Heart left ventricle (tissue), 16 donors: ENCODE results near the gene VPS26B. TPM values are rescaled to one million over a fixed set of nuclear protein-coding genes. Genes with fewer than 3 reads are reported as not detected.
A peak's percentile ranks its signal among the peaks of the same experiment; 100 is the strongest.

Experiments used
- ATAC-seq, 4 donors: fragments of 200-7000 bp; cut with Tn5 transposase; one replicate each; pipeline ENCODE4 v1.9.1; 2020 to 2022; ENCODE audit warnings: moderate library complexity in 4 of 4, mild to moderate bottlenecking in 3 of 4, moderate number of reproducible peaks in 1 of 4
- DNase-seq, 5 donors: peaks; one replicate each; pipeline ENCODE4 v3.0.0-alpha.2; 2020
- H3K27ac ChIP-seq, 12 donors: fragments of 200-600 bp; sonication (generic) in 4 of 12; one replicate each; pipeline versions ENCODE4 v1.5.0 to v1.8.0; 2016 to 2022; ENCODE audit warnings: mild to moderate bottlenecking in 2 of 12
- H3K27me3 ChIP-seq, 9 donors: fragments of 200-600 bp; sonication (generic) in 2 of 9; one replicate each; pipeline versions ENCODE4 v1.5.1 to v1.8.0; 2016 to 2022; ENCODE audit warnings: mild to moderate bottlenecking in 3 of 9
- H3K36me3 ChIP-seq, 9 donors: fragments of 200-600 bp; sonication (generic) in 2 of 9; one replicate each; pipeline versions ENCODE4 v1.5.0 to v1.8.0; 2018 to 2022; ENCODE audit warnings: mild to moderate bottlenecking in 2 of 9
- H3K4me1 ChIP-seq, 12 donors: fragments of 200-600 bp; sonication (generic) in 4 of 12; one replicate each; pipeline versions ENCODE4 v1.5.0 to v1.8.0; 2016 to 2022; ENCODE audit warnings: mild to moderate bottlenecking in 3 of 12
- H3K4me3 ChIP-seq, 12 donors: fragments of 200-600 bp; sonication (generic) in 4 of 12; one replicate each; pipeline versions ENCODE4 v1.5.0 to v1.8.0; 2017 to 2022; ENCODE audit warnings: mild to moderate bottlenecking in 9 of 12, moderate library complexity in 4 of 12
- H3K9me3 ChIP-seq, 12 donors: fragments of 200-600 bp; sonication (generic) in 4 of 12; one replicate each; pipeline versions ENCODE4 v1.5.0 to v1.8.0; 2016 to 2022; ENCODE audit warnings: mild to moderate bottlenecking in 1 of 12
- POLR2A ChIP-seq, 2 donors: fragments of 450-650 bp; IDR thresholded peaks; one replicate each; pipeline ENCODE4 v1.6.1; 2017; ENCODE audit warnings: antibody characterized with exemption in 2 of 2, mild to moderate bottlenecking in 2 of 2, moderate library complexity in 2 of 2
- WGBS, 4 donors: extraction: QIAGEN DNeasy Blood & Tissue Kit in 2 of 4; methylation state at CpG; one replicate each; pipeline versions ENCODE4 v1.1.5 to v1.1.7; 2013 to 2018; 5-methylcytosine and 5-hydroxymethylcytosine counted together
- intact Hi-C, 10 donors: fragments of 100-400 bp; cut with DNase I; formaldehyde crosslinking; loops; one replicate each; pipeline versions ENCODE4 v1.11.1 to v1.14.2; 2022
- polyA plus RNA-seq, 2 donors: library from polyadenylated mRNA; stranded (reverse); fragments of 200-250 nt; gene quantifications; one replicate each; pipeline ENCODE4 v1.2.3, GENCODE V29; 2013
- total RNA-seq, 9 donors: library from RNA; depleted of rRNA in 2 of 9; stranded (reverse); fragments of >200 nt in 2 of 9; fragmentation: NEBNext Ultra II Directional in 3 of 9; extraction: Animal tissue kit (Norgen Biotek cat#: 25700) in 3 of 9; gene quantifications; one replicate each; pipeline versions ENCODE4 v1.1.0 to v1.2.4, GENCODE V29; 2016 to 2023
- TF ChIP-seq, protein P1 (sequence below), 12 donors: fragments of 200-600 bp; sonication (generic) in 4 of 12; IDR thresholded peaks; one replicate each; pipeline versions ENCODE4 v1.5.0 to v1.8.0; 2018 to 2022; ENCODE audit warnings: antibody characterized with exemption in 12 of 12, mild to moderate bottlenecking in 5 of 12
- donor health status: ischemic (EF 13 %, LVEDD 7.1; RV severe dilation, severe dysfunction).
- donor health status: healthy with polysubstance abuse.
- donor health status: DM: no; HTN: yes; CAD: no.
- donor health status: DM: no; HTN: no; CAD: no.
- donor health status: ischemic (EF 25% LVEDD 6.9; RV normal size, moderate dysfunction).
- donor health status: ischemic (EF 25% LVEDD 5.7; RV mildly dilated, moderate dysfunction).
- donor health status: healthy.
- donor health status: DM: yes; HTN: yes; CAD: no.
- donor health status: ischemic (EF 35%, LVEDD 5.7; RV mildly dilated, moderate dysfunction).
- donor health status: nonischemic (EF 11% LVEDD 7.7; RV severe dilation, severe dysfunction).
- donor health status: DM: yes; HTN: yes; CAD: no.
- donor health status: PGD.
- donor health status: ischemic (EF 29% LVEDD 5.4; RV normal size, mild dysfunction).
- donor health status: nonischemic (EF 23%, LVEDD 6.1; RV moderate dilation, normal function).

VPS26B gene
- total and polyA plus RNA-seq, 11 donors = 19.6 to 49.6 (median 37.7) TPM

GRCh38 chr11:134275534-134276395 lies 51.3 kb downstream of the VPS26B start, which contains the start of gene GLB1L3:
Gene GLB1L3, plus strand, starts transcription at chr11:134276379. Its CDS starts 362 bp downstream, at chr11:134276741.
- WGBS, 4 donors = 2 to 5% (median 3%) methylated on average over 53 to 68 of the region's 68 CpGs
- peak within 1 kb of the TSS in 1 of 12 donors; percentile 6 for H3K27ac ChIP-seq
- DNase-seq (no peak), ATAC-seq (peak in 2 of 4 donors; percentile 55 to 64)
- peaks cover 39 to 99% (median 71%) of the 10 kb centered on the region in 9 donors for H3K27me3 ChIP-seq
- TF ChIP-seq POLR2A (IDR thresholded peaks at IDR 0.05) = no peak
- TF ChIP-seq, protein P1, sequence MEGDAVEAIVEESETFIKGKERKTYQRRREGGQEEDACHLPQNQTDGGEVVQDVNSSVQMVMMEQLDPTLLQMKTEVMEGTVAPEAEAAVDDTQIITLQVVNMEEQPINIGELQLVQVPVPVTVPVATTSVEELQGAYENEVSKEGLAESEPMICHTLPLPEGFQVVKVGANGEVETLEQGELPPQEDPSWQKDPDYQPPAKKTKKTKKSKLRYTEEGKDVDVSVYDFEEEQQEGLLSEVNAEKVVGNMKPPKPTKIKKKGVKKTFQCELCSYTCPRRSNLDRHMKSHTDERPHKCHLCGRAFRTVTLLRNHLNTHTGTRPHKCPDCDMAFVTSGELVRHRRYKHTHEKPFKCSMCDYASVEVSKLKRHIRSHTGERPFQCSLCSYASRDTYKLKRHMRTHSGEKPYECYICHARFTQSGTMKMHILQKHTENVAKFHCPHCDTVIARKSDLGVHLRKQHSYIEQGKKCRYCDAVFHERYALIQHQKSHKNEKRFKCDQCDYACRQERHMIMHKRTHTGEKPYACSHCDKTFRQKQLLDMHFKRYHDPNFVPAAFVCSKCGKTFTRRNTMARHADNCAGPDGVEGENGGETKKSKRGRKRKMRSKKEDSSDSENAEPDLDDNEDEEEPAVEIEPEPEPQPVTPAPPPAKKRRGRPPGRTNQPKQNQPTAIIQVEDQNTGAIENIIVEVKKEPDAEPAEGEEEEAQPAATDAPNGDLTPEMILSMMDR (IDR thresholded peaks at IDR 0.05) = peak in 4 of 12 donors; percentile 17 to 35 (median 25)
- peak within 1 kb of the TSS in 11 of 12 donors; percentile 6 to 57 (median 30) for H3K4me3 ChIP-seq
- peaks cover 0 to 6% (median 0%) of the 10 kb centered on the region in 12 donors for H3K9me3 ChIP-seq
- intact Hi-C loops = no loop called here
- H3K36me3 ChIP-seq = no peaks in the 10 kb centered on the region
- H3K4me1 ChIP-seq = peaks cover 0 to 21% (median 9%) of the 10 kb centered on the region in 12 donors

DNA sequence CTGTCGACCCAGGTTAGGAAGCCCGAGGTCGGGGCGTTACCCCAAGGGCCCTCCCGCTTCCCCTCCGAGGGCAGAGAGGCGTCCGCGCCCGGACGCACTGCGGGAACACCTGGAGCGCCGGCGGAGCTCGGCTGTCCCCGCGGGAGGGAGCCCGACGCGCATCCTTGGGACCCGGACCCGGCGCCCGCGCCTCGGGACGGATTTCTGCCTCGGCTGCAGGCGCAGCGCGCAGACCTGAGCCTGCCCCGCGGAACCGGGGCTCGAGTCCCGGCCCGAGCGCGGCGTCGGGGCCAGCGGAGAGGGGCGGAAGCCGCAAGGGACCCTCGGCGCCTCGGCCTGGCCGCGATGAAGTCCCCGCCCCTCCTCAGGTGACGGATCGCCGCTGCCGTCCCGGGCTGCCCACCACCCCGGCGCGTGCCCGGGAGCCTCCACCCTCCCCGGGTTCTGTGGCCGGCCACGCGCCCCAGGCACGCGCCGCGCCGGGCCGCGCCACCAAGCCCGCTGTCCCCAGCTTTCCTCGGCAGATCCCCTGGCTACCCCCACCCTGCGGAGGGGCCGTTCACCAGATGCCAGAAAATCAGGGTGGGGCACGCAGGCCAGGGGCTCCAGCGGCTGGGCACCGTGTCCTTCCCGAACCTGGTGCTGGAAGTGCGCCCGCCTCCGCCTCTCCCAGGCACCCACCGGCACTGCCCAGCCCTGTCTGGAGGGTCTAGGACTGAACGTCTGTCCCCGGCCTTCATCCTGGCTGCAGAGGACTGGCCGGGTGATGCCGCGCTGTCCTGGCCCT lies 52.1 kb downstream of the VPS26B start:
- TF ChIP-seq, protein P1 (IDR thresholded peaks at IDR 0.05) = no peak
- TF ChIP-seq POLR2A (IDR thresholded peaks at IDR 0.05) = no peak
- intact Hi-C loops = no loop called here
- Histone ChIP-seq H3K9me3 (peaks cover 0 to 6% (median 0%) of the 10 kb centered on the region in 12 donors), H3K27me3 (peaks cover 39 to 93% (median 69%) of the 10 kb centered on the region in 9 donors), H3K4me3 (peak overlapping the region in 11 of 12 donors; percentile 6 to 57 (median 30)), H3K36me3 (no peaks in the 10 kb centered on the region), H3K27ac (no peak overlapping the region), H3K4me1 (peaks cover 0 to 21% (median 9%) of the 10 kb centered on the region in 12 donors)
- ATAC-seq = peak in 2 of 4 donors; percentile 25 to 31
- DNase-seq = no peak
- WGBS, 4 donors = 1 to 3% (median 1%) methylated on average over 29 to 88 of the region's 88 CpGs

DNA sequence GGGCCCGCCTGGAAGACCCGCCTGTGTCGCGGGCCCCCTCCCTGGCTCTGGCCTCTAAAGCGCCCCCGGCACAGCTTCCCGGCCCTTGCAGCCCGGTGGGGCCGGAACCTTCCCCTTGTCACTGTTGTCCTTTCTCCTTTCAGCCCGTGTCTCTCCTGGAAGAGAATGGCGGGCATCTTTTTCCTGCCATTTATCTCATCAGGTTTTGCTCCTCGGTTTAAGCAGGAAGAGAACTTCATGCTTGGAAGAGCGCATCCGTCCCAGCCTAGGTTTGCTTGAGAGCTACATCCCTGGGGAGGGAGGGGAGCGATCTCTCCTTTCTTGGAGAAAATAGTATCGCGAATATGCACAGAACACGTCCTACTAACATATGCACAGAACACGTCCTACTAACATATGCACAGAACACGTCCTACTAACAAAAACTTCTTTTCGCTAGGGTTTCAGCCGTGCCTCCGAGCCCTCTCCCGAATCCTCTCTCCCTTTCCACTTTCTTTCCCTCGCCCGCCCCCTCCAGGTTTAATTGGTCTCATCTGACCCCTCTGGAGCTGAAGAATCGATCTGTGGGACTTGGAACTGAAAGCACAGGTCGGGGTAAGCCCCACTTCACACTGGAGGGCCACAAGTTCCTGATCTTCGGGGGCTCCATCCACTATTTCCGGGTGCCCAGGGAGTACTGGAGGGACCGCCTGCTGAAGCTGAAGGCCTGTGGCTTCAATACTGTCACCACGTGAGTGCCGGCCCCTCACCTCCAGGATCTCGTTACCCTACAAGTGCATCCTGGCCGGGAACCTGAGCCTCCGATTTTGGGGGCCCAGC lies 52.9 kb downstream of the VPS26B start:
- no peak for DNase-seq

More for the DNA sequence above, 52.9 kb downstream of the VPS26B start:
- TF ChIP-seq, protein P1 (IDR thresholded peaks at IDR 0.05) = no peak
- TF ChIP-seq POLR2A (IDR thresholded peaks at IDR 0.05) = no peak
- 11 to 16% (median 13%) methylated on average over 33 to 36 of the region's 36 CpGs for WGBS, 4 donors
- ATAC-seq = no peak
- H3K4me1 ChIP-seq = peaks cover 0 to 21% (median 9%) of the 10 kb centered on the region in 12 donors
- H3K4me3 ChIP-seq = peak overlapping the region in 4 of 12 donors; percentile 15 to 57 (median 38)
- no peaks in the 10 kb centered on the region for H3K36me3 ChIP-seq
- H3K27ac ChIP-seq = no peak overlapping the region
- intact Hi-C loops = no loop called here
- H3K27me3 ChIP-seq = peaks cover 39 to 89% (median 63%) of the 10 kb centered on the region in 9 donors
- peaks cover 0 to 6% (median 0%) of the 10 kb centered on the region in 12 donors for H3K9me3 ChIP-seq
